Measurements from ENCODE around the gene ERICH2.

ERICH2 gene

DNA sequence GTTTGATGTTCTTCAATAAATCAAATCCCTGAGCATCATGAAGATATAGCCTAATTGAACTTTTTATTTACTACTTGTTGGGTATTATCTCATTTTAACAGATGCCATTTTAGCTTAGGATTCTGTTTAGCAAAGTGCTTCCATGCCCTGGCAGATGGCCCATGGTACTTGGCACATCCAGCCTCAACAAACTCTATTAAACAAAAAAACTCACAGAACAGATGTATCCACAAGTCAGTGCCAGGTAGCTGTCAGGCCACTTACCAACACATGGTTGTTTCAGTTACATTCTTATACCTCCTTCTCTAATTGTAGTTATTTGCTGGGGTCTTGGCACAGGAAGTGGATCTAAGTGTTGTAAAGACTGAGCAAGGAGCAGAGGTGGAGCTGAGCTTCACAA, 76.1 kb downstream of the ERICH2 start:
- no peak for DNase-seq

DNA sequence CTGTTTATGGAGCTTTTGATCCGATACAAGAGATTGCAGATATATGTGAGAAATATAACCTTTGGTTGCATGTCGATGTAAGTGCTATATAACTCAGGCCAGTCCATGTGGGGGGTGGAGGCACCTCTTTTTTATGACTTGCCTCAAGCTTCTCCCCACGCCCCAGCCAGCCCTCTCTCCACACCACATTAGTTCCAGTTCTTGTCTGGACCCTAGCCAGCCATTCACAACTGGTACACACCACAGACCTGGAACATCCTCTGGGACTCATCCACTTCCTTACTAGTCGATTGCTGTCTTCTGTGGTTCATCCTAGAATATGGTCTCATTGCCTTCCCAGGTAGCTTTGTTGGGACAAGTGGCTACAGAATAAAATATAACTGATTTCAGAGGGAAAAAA, 77.5 kb downstream of the ERICH2 start:
- DNase-seq = no peak
